DOHH2 (cell line): ENCODE results near the gene FMNL2.

ENCODE experiments used
- EZH2phosphoT487 ChIP-seq: fragments of 200-600 bp; sonication (generic); IDR thresholded peaks from 2 replicates; pipeline ENCODE4 v1.6.1; 2017; ENCODE audit warnings: borderline replicate concordance, mild to moderate bottlenecking, antibody characterized with exemption, low read length, moderate library complexity, mixed read lengths
- TF ChIP-seq, protein P1 (sequence below): fragments of 200-600 bp; sonication (generic); IDR thresholded peaks from one replicate; pipeline ENCODE4 v1.5.1; 2014; ENCODE audit warnings: antibody characterized with exemption, mild to moderate bottlenecking, low read depth, low read length; ENCODE audit not compliant: poor library complexity, severe bottlenecking

DNA sequence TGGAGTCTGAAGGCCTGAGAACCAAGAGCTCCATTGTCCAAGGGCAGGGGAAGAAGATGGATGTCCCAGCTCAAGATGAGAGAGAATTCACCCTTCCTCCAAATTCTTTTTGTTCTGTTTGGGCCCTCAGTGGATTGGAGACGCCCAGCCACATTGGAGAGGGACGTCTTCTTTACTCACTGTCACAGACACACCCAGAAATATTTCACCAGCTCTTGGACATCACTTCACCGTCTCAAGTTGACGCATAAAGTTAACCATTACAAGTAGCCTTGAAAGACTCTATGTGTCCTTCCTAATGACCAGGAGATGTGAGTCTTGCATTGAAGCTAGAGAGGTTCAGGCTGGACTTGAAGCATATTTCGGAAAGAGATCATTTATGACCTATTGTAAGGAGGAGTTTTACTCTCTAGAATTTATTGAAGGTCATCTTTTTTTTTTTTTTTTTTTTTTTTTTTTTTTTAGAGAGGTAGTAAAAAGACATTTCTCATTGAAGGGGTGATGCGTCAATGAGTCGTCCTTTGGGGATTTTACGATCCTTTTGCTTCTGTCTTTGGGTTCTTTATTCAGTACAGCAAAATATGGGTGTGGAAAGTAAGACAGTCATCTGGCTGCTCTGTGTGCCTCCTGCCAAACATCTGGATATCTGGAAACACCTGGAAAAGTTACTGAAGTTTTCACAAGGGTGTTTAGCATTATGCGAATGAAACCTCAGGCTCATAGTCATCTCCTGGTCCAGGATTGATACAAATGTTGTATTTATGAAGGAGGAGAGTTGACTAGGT, 264.2 kb downstream of the FMNL2 start:
- TF ChIP-seq, protein P1, sequence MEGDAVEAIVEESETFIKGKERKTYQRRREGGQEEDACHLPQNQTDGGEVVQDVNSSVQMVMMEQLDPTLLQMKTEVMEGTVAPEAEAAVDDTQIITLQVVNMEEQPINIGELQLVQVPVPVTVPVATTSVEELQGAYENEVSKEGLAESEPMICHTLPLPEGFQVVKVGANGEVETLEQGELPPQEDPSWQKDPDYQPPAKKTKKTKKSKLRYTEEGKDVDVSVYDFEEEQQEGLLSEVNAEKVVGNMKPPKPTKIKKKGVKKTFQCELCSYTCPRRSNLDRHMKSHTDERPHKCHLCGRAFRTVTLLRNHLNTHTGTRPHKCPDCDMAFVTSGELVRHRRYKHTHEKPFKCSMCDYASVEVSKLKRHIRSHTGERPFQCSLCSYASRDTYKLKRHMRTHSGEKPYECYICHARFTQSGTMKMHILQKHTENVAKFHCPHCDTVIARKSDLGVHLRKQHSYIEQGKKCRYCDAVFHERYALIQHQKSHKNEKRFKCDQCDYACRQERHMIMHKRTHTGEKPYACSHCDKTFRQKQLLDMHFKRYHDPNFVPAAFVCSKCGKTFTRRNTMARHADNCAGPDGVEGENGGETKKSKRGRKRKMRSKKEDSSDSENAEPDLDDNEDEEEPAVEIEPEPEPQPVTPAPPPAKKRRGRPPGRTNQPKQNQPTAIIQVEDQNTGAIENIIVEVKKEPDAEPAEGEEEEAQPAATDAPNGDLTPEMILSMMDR: no peak
- no peak for TF ChIP-seq EZH2phosphoT487
